Osteoblast (primary cell): ENCODE data around the gene CACNA1C. TPM values are rescaled to one million over a fixed set of nuclear protein-coding genes. Genes with fewer than 3 reads are reported as not detected.

Experiments
- DNase-seq: peaks from one replicate; pipeline ENCODE4 v3.0.0; 2011; ENCODE audit warnings: low spot score, mixed read lengths; ENCODE audit not compliant: insufficient read length; ENCODE audit errors: missing footprints
- H2AFZ ChIP-seq: 2 replicates; pipeline ENCODE4 v1.6.0; 2011; ENCODE audit warnings: mild to moderate bottlenecking, low read length
- H3K27ac ChIP-seq: 2 replicates; pipeline ENCODE4 v1.5.1; 2011; ENCODE audit warnings: mild to moderate bottlenecking, low read depth, low read length, moderate library complexity
- H3K27me3 ChIP-seq: 2 replicates; pipeline ENCODE4 v1.6.0; 2012; ENCODE audit warnings: mild to moderate bottlenecking, control low read depth, inconsistent platforms, low read length, moderate library complexity; ENCODE audit not compliant: insufficient read depth
- H3K36me3 ChIP-seq: 2 replicates; pipeline ENCODE4 v1.5.1; 2011; ENCODE audit warnings: mild to moderate bottlenecking, low read length, control low read depth, moderate library complexity; ENCODE audit not compliant: insufficient read depth
- H3K4me1 ChIP-seq: 2 replicates; pipeline ENCODE4 v1.5.1; 2011; ENCODE audit warnings: mild to moderate bottlenecking, low read length, control low read depth, moderate library complexity; ENCODE audit not compliant: insufficient read depth
- H3K4me2 ChIP-seq: 2 replicates; pipeline ENCODE4 v1.6.0; 2011; ENCODE audit warnings: mild to moderate bottlenecking, low read length; ENCODE audit not compliant: insufficient read depth
- H3K4me3 ChIP-seq: fragments of 200-600 bp; sonication (generic); 3 replicates; pipeline ENCODE4 v1.5.1; 2012; ENCODE audit warnings: mild to moderate bottlenecking, low read length, inconsistent platforms; ENCODE audit not compliant: insufficient read depth
- H3K79me2 ChIP-seq: 2 replicates; pipeline ENCODE4 v1.6.0; 2012; ENCODE audit warnings: mild to moderate bottlenecking, low read length, control low read depth, inconsistent platforms; ENCODE audit not compliant: insufficient read depth
- H3K9me3 ChIP-seq: 2 replicates; pipeline ENCODE4 v1.5.1; 2011; ENCODE audit warnings: low read depth, low read length, control low read depth
- H4K20me1 ChIP-seq: 2 replicates; pipeline ENCODE4 v1.6.0; 2012; ENCODE audit warnings: mild to moderate bottlenecking, low read length, control low read depth; ENCODE audit not compliant: insufficient read depth
- CTCF ChIP-seq: IDR thresholded peaks from 2 replicates; pipeline ENCODE4 v1.5.1; 2011; ENCODE audit warnings: mild to moderate bottlenecking, low read depth, low read length, moderate library complexity; ENCODE audit errors: extremely low read depth
- total RNA-seq: library from RNA; depleted of rRNA; stranded (reverse); fragments of >200 nt; gene quantifications from 2 replicates; pipeline ENCODE4 v1.2.3, GENCODE V29; 2012

CACNA1C gene
- total RNA-seq, 1 donor: 19.2 TPM

DNA sequence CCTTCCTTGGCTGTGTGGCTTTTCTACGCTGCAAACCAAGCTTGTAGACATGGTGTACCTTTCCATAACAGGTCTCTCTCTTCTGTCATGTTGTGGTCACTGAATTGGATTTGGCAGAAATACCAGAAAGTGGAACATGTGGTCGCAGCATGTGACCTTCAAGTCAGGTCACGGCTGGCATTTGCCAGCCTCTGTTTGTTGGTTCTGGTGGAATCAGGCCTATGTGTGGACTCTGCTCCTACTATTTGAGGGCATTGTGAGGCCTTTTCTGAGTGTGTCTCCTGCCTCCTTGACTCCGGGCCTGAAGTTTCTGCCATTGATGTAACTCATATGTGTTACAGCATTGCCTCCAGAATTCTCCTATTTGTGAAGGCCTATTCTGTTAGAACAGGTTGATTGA lies 116.7 kb downstream of the CACNA1C start:
- no peak for DNase-seq
- H3K4me1 ChIP-seq: peaks cover 25% of the 10 kb centered on the region
- no peak overlapping the region for H3K4me3 ChIP-seq
- peaks cover 2% of the 10 kb centered on the region for H3K9me3 ChIP-seq
- H3K27ac ChIP-seq: no peak overlapping the region
- TF ChIP-seq CTCF: no peak
- no peaks in the 10 kb centered on the region for H3K36me3 ChIP-seq
- no peak overlapping the region for H3K4me2 ChIP-seq
- H3K27me3 ChIP-seq: no peaks in the 10 kb centered on the region
- H4K20me1 ChIP-seq: peaks cover 11% of the 10 kb centered on the region
- H3K79me2 ChIP-seq: peaks cover 19% of the 10 kb centered on the region
- no peak overlapping the region for H2AFZ ChIP-seq

DNA sequence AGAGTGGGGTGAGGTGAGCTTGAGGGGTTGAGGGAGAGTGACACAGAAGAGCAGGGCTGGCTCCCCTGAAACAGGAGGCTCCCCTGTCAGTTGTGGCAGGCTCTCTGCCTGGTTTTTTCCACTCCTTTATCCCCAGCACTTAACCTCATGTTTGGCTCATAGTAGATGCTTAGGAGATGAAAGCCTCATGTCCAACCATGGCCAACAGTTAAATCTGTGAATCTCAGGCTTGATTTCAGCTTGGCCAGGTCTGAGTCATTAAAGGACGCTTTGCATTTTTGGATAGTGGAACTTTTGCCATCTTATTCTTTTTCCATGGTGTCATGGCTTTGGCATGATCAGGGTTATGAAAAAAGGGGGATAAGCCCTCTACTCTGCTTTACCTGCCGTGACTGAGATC lies 117.2 kb downstream of the CACNA1C start:
- no peaks in the 10 kb centered on the region for H3K36me3 ChIP-seq
- no peak for TF ChIP-seq CTCF
- H4K20me1 ChIP-seq: peaks cover 11% of the 10 kb centered on the region
- H3K27me3 ChIP-seq: no peaks in the 10 kb centered on the region
- no peak overlapping the region for H3K27ac ChIP-seq
- peaks cover 19% of the 10 kb centered on the region for H3K79me2 ChIP-seq
- peaks cover 20% of the 10 kb centered on the region for H3K4me1 ChIP-seq
- no peak overlapping the region for H3K4me2 ChIP-seq
- no peak for DNase-seq
- H2AFZ ChIP-seq: no peak overlapping the region
- peaks cover 2% of the 10 kb centered on the region for H3K9me3 ChIP-seq
- H3K4me3 ChIP-seq: no peak overlapping the region

- H2AFZ ChIP-seq: no peak overlapping the region
- H3K4me3 ChIP-seq: no peak overlapping the region
- H3K4me2 ChIP-seq: no peak overlapping the region
- H3K36me3 ChIP-seq: no peaks in the 10 kb centered on the region
- H3K4me1 ChIP-seq: peaks cover 16% of the 10 kb centered on the region
- peaks cover 11% of the 10 kb centered on the region for H4K20me1 ChIP-seq
- DNase-seq: no peak
- peaks cover 2% of the 10 kb centered on the region for H3K9me3 ChIP-seq
- H3K27me3 ChIP-seq: no peaks in the 10 kb centered on the region
- H3K27ac ChIP-seq: no peak overlapping the region
- peaks cover 19% of the 10 kb centered on the region for H3K79me2 ChIP-seq
- TF ChIP-seq CTCF: no peak
Measured at GRCh38 chr12:2170376-2170775, 117.6 kb downstream of the CACNA1C start.

DNA sequence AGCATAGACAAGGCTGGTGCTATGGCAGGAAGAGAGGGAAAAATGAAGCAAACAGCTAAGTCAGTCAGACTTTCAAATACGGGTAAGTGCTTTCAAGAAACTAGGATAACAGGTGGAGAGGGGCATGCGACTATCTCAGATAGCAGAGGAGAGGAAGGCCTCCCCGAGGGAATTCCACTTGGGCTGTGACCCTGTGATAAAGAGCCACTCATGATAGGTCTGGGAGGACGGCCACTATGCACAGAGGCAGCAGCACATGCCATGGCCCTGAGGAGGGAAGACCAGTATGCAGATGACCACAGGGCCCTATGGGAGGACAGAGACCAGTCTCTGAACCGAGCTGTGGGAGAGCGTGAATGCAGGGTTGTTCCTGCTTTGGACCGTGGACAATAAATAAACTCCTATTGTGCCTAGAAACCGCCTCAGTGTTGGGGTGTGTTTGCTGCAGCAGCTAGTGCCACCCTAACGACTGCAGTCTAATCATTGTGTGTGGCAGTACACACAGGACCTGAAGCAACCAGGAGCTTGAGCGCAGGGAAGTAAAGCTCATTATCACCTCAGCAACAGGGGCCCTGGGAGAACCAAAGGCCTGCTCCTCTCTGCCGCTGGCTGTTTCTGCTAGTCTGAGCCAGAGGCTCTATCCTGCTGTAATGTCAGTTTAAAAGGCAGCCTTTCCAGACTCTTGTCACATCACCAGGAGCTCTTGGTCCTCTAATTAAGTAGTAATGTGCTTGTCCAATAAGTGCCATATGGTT lies 119.1 kb downstream of the CACNA1C start:
- DNase-seq: no peak
- Histone ChIP-seq H3K36me3 (no peaks in the 10 kb centered on the region), H3K27ac (no peak overlapping the region), H3K27me3 (no peaks in the 10 kb centered on the region), H4K20me1 (peaks cover 11% of the 10 kb centered on the region), H2AFZ (no peak overlapping the region), H3K4me1 (peaks cover 14% of the 10 kb centered on the region), H3K4me3 (no peak overlapping the region), H3K79me2 (peaks cover 22% of the 10 kb centered on the region), H3K9me3 (peaks cover 2% of the 10 kb centered on the region), H3K4me2 (no peak overlapping the region)
- no peak for TF ChIP-seq CTCF
